ENCODE data around the gene OR7G3. TPM values are rescaled to one million over a fixed set of nuclear protein-coding genes. Genes with fewer than 3 reads are reported as not detected.

OR7G3 gene
- total and polyA plus RNA-seq, 3 donors from 2014 or later, result not detected

- 93 to 98% methylated on average over 5 of the region's 5 CpGs for WGBS, 2 donors
- intact Hi-C loops (cut with DNase I; ENCODE audit: low total_unique reads), result no loop called here
- Histone ChIP-seq H3K27ac (no peak overlapping the region), H3K36me3 (ENCODE audit: low read depth, missing control alignments) (no peaks in the 10 kb centered on the region), H3K4me3 (no peak overlapping the region), H3K27me3 (no peaks in the 10 kb centered on the region), H3K4me1 (no peaks in the 10 kb centered on the region), H3K9me3 (no peaks in the 10 kb centered on the region)
- TF ChIP-seq, protein P1, sequence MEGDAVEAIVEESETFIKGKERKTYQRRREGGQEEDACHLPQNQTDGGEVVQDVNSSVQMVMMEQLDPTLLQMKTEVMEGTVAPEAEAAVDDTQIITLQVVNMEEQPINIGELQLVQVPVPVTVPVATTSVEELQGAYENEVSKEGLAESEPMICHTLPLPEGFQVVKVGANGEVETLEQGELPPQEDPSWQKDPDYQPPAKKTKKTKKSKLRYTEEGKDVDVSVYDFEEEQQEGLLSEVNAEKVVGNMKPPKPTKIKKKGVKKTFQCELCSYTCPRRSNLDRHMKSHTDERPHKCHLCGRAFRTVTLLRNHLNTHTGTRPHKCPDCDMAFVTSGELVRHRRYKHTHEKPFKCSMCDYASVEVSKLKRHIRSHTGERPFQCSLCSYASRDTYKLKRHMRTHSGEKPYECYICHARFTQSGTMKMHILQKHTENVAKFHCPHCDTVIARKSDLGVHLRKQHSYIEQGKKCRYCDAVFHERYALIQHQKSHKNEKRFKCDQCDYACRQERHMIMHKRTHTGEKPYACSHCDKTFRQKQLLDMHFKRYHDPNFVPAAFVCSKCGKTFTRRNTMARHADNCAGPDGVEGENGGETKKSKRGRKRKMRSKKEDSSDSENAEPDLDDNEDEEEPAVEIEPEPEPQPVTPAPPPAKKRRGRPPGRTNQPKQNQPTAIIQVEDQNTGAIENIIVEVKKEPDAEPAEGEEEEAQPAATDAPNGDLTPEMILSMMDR (IDR thresholded peaks at IDR 0.05), result no peak
- no peak for TF ChIP-seq POLR2A (IDR thresholded peaks at IDR 0.05)
- DNase-seq, result no peak
These were observed 18.2 kb upstream of the OR7G3 start for GRCh38 chr19:9144920-9145319.

- H3K9me3 ChIP-seq, result no peaks in the 10 kb centered on the region
- TF ChIP-seq, protein P1 (IDR thresholded peaks at IDR 0.05), result no peak
- no peak for TF ChIP-seq POLR2A (IDR thresholded peaks at IDR 0.05)
- H3K4me3 ChIP-seq, result peak within 1 kb of the TSS; percentile 86 to 92
- no peaks in the 10 kb centered on the region for H3K36me3 ChIP-seq (ENCODE audit: low read depth, missing control alignments)
- intact Hi-C loops (cut with DNase I; ENCODE audit: low total_unique reads), result no loop called here
- peak; percentile 98 for DNase-seq
- H3K27me3 ChIP-seq, result no peaks in the 10 kb centered on the region
- H3K27ac ChIP-seq, result peak within 1 kb of the TSS; percentile 84 to 92
- H3K4me1 ChIP-seq, result no peaks in the 10 kb centered on the region
- WGBS, 2 donors, result 0 to 1% methylated on average over 43 of the region's 43 CpGs
These were observed 13.6 kb upstream of the OR7G3 start, which contains the start of gene ZNF317 for GRCh38 chr19:9140159-9140874. ZNF317 (plus strand) TSS chr19:9140397; CDS start chr19:9156017, 15,620 bp downstream.

DNA sequence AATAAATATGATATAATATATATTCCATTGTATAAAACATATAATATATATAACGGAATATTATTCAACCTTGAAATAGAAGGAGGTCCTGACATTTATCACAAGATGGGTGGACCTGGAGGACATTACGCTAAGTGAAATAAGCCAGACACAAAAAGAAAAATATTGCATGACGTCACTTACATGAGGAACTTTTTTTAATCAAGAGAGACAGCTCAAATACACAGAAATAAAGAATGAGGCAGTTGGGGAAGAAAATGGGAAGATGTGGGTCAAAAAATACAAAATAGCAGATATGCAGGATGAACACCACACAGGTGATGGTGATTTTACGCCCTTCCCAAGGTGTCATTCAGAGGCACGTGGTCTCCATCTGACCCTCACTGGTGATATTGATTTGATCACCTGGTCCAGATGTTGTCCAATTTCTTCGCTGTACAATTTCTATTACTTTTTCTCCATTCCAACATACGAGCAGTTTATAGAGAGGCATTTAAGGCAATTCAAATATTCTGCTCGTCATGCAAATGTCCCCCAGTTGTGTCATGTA lies 12.9 kb upstream of the OR7G3 start:
- 21 to 29% methylated on average over 8 of the region's 8 CpGs for WGBS, 2 donors
- TF ChIP-seq, protein P1 (IDR thresholded peaks at IDR 0.05), result no peak
- no peak for TF ChIP-seq POLR2A (IDR thresholded peaks at IDR 0.05)
- intact Hi-C loops (cut with DNase I; ENCODE audit: low total_unique reads), result no loop called here
- Histone ChIP-seq H3K9me3 (no peaks in the 10 kb centered on the region), H3K27ac (peak overlapping the region in 1 of 2 donors; percentile 92), H3K27me3 (no peaks in the 10 kb centered on the region), H3K4me1 (no peaks in the 10 kb centered on the region), H3K4me3 (peak overlapping the region; percentile 86 to 92), H3K36me3 (ENCODE audit: low read depth, missing control alignments) (no peaks in the 10 kb centered on the region)
- DNase-seq, result no peak

GRCh38 chr19:9132422-9132821 lies 5.7 kb upstream of the OR7G3 start:
- Histone ChIP-seq H3K27ac (no peak overlapping the region), H3K4me3 (no peak overlapping the region), H3K36me3 (ENCODE audit: low read depth, missing control alignments) (no peaks in the 10 kb centered on the region), H3K9me3 (no peaks in the 10 kb centered on the region), H3K27me3 (no peaks in the 10 kb centered on the region), H3K4me1 (no peaks in the 10 kb centered on the region)
- intact Hi-C loops (cut with DNase I; ENCODE audit: low total_unique reads), result no loop called here
- no peak for TF ChIP-seq POLR2A (IDR thresholded peaks at IDR 0.05)
- TF ChIP-seq, protein P1 (IDR thresholded peaks at IDR 0.05), result no peak
- no peak for DNase-seq
- WGBS, 2 donors, result 64 to 66% methylated on average over 5 of the region's 5 CpGs

Measured in testis (tissue), 3 donors.